ENCODE results near the gene KRTAP5-4.

GRCh38 chr11:1631066-1631568 is 9.2 kb upstream of the KRTAP5-4 start:
- TF ChIP-seq POLR2A (IDR thresholded peaks at IDR 0.05) (no peak), CTCF (IDR thresholded peaks at IDR 0.05) (no peak)
